Neural cell (in vitro differentiated cells): ENCODE data around the gene CLEC4C.

ENCODE experiments used
- TF ChIP-seq, protein P1 (sequence below): IDR thresholded peaks from 2 replicates; pipeline ENCODE4 v1.6.1; 2012; ENCODE audit warnings: borderline replicate concordance
- TF ChIP-seq, protein P2 (sequence below): fragments of 450-650 bp; IDR thresholded peaks from 2 replicates; pipeline ENCODE4 v1.5.1; 2014; ENCODE audit warnings: antibody characterized with exemption, mild to moderate bottlenecking, moderate library complexity; ENCODE audit not compliant: poor library complexity, severe bottlenecking

- TF ChIP-seq, protein P1, sequence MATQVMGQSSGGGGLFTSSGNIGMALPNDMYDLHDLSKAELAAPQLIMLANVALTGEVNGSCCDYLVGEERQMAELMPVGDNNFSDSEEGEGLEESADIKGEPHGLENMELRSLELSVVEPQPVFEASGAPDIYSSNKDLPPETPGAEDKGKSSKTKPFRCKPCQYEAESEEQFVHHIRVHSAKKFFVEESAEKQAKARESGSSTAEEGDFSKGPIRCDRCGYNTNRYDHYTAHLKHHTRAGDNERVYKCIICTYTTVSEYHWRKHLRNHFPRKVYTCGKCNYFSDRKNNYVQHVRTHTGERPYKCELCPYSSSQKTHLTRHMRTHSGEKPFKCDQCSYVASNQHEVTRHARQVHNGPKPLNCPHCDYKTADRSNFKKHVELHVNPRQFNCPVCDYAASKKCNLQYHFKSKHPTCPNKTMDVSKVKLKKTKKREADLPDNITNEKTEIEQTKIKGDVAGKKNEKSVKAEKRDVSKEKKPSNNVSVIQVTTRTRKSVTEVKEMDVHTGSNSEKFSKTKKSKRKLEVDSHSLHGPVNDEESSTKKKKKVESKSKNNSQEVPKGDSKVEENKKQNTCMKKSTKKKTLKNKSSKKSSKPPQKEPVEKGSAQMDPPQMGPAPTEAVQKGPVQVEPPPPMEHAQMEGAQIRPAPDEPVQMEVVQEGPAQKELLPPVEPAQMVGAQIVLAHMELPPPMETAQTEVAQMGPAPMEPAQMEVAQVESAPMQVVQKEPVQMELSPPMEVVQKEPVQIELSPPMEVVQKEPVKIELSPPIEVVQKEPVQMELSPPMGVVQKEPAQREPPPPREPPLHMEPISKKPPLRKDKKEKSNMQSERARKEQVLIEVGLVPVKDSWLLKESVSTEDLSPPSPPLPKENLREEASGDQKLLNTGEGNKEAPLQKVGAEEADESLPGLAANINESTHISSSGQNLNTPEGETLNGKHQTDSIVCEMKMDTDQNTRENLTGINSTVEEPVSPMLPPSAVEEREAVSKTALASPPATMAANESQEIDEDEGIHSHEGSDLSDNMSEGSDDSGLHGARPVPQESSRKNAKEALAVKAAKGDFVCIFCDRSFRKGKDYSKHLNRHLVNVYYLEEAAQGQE = no peak
- TF ChIP-seq, protein P2, sequence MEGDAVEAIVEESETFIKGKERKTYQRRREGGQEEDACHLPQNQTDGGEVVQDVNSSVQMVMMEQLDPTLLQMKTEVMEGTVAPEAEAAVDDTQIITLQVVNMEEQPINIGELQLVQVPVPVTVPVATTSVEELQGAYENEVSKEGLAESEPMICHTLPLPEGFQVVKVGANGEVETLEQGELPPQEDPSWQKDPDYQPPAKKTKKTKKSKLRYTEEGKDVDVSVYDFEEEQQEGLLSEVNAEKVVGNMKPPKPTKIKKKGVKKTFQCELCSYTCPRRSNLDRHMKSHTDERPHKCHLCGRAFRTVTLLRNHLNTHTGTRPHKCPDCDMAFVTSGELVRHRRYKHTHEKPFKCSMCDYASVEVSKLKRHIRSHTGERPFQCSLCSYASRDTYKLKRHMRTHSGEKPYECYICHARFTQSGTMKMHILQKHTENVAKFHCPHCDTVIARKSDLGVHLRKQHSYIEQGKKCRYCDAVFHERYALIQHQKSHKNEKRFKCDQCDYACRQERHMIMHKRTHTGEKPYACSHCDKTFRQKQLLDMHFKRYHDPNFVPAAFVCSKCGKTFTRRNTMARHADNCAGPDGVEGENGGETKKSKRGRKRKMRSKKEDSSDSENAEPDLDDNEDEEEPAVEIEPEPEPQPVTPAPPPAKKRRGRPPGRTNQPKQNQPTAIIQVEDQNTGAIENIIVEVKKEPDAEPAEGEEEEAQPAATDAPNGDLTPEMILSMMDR = no peak
Observed at GRCh38 chr12:7787574-7788293, 40.6 kb upstream of the CLEC4C start.
